ENCODE data around the gene NUP210L.

DNA sequence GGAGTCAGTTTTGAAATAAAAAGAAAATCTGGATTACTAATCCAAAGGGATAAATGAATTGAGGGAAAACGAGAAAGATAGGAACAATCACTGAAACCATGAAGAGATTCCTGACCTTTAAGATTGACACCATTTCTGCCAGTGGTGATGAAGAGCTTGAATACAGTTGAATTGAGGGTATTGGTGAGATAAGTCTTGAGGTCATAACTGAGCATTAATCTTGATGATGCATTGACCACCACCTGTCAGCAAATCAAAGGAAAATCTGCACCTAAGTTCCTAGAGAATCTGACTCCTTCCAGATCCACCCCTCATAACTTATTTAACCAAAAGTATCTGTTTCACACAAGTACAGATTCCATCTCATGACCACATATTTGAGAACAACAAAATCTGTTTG is 142.7 kb downstream of the NUP210L start:
- TF ChIP-seq, protein P1, sequence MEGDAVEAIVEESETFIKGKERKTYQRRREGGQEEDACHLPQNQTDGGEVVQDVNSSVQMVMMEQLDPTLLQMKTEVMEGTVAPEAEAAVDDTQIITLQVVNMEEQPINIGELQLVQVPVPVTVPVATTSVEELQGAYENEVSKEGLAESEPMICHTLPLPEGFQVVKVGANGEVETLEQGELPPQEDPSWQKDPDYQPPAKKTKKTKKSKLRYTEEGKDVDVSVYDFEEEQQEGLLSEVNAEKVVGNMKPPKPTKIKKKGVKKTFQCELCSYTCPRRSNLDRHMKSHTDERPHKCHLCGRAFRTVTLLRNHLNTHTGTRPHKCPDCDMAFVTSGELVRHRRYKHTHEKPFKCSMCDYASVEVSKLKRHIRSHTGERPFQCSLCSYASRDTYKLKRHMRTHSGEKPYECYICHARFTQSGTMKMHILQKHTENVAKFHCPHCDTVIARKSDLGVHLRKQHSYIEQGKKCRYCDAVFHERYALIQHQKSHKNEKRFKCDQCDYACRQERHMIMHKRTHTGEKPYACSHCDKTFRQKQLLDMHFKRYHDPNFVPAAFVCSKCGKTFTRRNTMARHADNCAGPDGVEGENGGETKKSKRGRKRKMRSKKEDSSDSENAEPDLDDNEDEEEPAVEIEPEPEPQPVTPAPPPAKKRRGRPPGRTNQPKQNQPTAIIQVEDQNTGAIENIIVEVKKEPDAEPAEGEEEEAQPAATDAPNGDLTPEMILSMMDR (IDR thresholded peaks at IDR 0.05): no peak
- TF ChIP-seq POLR2A (IDR thresholded peaks at IDR 0.05): no peak

Measured in stomach (tissue), 4 donors.